Fibroblast of lung (primary cell): ENCODE measurements around the gene SCFD2. TPM values are rescaled to one million over a fixed set of nuclear protein-coding genes. Genes with fewer than 3 reads are reported as not detected.
"Not testable (repeated sequence)": the region's sequence is repeated elsewhere in the genome, so short reads cannot be mapped to it uniquely, and the experiment has no call there.

Experiments used
- DNase-seq, 2 donors: peaks; one replicate each; pipeline versions ENCODE4 v3.0.0 to v3.0.0-alpha.2; 2010; ENCODE audit warnings: low read depth in 2 of 2
- H2AFZ ChIP-seq: 2 replicates; pipeline ENCODE4 v1.5.1; 2012; ENCODE audit warnings: low read length, control low read depth, inconsistent platforms
- H3K27ac ChIP-seq: 2 replicates; pipeline ENCODE4 v1.5.1; 2011; ENCODE audit warnings: low read length, control low read depth; ENCODE audit not compliant: insufficient read depth
- H3K27me3 ChIP-seq: 2 replicates; pipeline ENCODE4 v1.5.1; 2011; ENCODE audit warnings: mild to moderate bottlenecking, low read length; ENCODE audit not compliant: control insufficient read depth, insufficient read depth
- H3K36me3 ChIP-seq: 2 replicates; pipeline ENCODE4 v1.5.1; 2011; ENCODE audit warnings: low read length; ENCODE audit not compliant: control insufficient read depth, insufficient read depth
- H3K4me1 ChIP-seq: 2 replicates; pipeline ENCODE4 v1.5.1; 2011; ENCODE audit warnings: low read length; ENCODE audit not compliant: control insufficient read depth, insufficient read depth; ENCODE audit errors: extremely low read depth
- H3K4me2 ChIP-seq: 2 replicates; pipeline ENCODE4 v1.5.1; 2011; ENCODE audit warnings: low read length, control low read depth; ENCODE audit not compliant: insufficient read depth; ENCODE audit errors: extremely low read depth
- H3K4me3 ChIP-seq, 4 experiments: fragments of 200-600 bp in 1 of 4; sonication (generic) in 1 of 4; replicated peaks in 1 of 4; 2 replicates each; pipeline ENCODE4 v1.5.1; 2011 to 2016; ENCODE audit warnings: low read length in 4 of 4, low read depth in 3 of 4, mild to moderate bottlenecking in 3 of 4, control low read depth in 2 of 4, inconsistent platforms in 1 of 4, mixed read lengths in 1 of 4; ENCODE audit not compliant: insufficient read depth in 1 of 4; ENCODE audit errors: control extremely low read depth in 1 of 4
- H3K79me2 ChIP-seq: 2 replicates; pipeline ENCODE4 v1.5.1; 2012; ENCODE audit warnings: mild to moderate bottlenecking, low read length, inconsistent platforms; ENCODE audit not compliant: control insufficient read depth, insufficient read depth
- H3K9ac ChIP-seq: 2 replicates; pipeline ENCODE4 v1.5.1; 2011; ENCODE audit warnings: mild to moderate bottlenecking, low read length, control low read depth; ENCODE audit not compliant: insufficient read depth
- H3K9me3 ChIP-seq: 2 replicates; pipeline ENCODE4 v1.5.1; 2012; ENCODE audit warnings: low read depth, low read length; ENCODE audit not compliant: control insufficient read depth, insufficient read depth
- H4K20me1 ChIP-seq: 2 replicates; pipeline ENCODE4 v1.5.1; 2011; ENCODE audit warnings: low read length; ENCODE audit not compliant: control insufficient read depth, insufficient read depth; ENCODE audit errors: extremely low read depth
- EZH2 ChIP-seq: IDR thresholded peaks from 2 replicates; pipeline ENCODE4 v1.5.1; 2012; ENCODE audit warnings: low read length, control low read depth, mild to moderate bottlenecking; ENCODE audit errors: missing control alignments
- polyA plus RNA-seq, 2 donors: library from polyadenylated mRNA; depleted of rRNA in 1 of 2; stranded (reverse) in 1 of 2; unstranded in 1 of 2; fragments of >200 nt; gene quantifications; 2 replicates each; pipeline ENCODE4 v1.2.1, GENCODE V29; 2011 to 2012; ENCODE audit warnings: missing spikeins in 1 of 2
- total RNA-seq: library from RNA; depleted of rRNA; stranded (reverse); fragments of >200 nt; gene quantifications from 2 replicates; pipeline ENCODE4 v1.2.1, GENCODE V29; 2014
- TF ChIP-seq, protein P1 (sequence below), 2 donors: IDR thresholded peaks in 1 of 2; conservative IDR thresholded peaks in 1 of 2; 1 replicate in 1 of 2; 2 replicates in 1 of 2; pipeline ENCODE4 v1.5.1; 2011 to 2012; ENCODE audit warnings: low read length in 2 of 2, control low read depth in 1 of 2, inconsistent platforms in 1 of 2, low read depth in 1 of 2, mild to moderate bottlenecking in 1 of 2

SCFD2 gene
- total and polyA plus RNA-seq, 2 donors (not counting 1 experiment from before 2014, with no cell fraction given), result 16.2 to 23.1 TPM

GRCh38 chr4:53273726-53274125, 92.1 kb downstream of the SCFD2 start:
- no peaks in the 10 kb centered on the region for H3K4me1 ChIP-seq
- peak in 1 of 2 donors; percentile 71 for DNase-seq
- TF ChIP-seq, protein P1, sequence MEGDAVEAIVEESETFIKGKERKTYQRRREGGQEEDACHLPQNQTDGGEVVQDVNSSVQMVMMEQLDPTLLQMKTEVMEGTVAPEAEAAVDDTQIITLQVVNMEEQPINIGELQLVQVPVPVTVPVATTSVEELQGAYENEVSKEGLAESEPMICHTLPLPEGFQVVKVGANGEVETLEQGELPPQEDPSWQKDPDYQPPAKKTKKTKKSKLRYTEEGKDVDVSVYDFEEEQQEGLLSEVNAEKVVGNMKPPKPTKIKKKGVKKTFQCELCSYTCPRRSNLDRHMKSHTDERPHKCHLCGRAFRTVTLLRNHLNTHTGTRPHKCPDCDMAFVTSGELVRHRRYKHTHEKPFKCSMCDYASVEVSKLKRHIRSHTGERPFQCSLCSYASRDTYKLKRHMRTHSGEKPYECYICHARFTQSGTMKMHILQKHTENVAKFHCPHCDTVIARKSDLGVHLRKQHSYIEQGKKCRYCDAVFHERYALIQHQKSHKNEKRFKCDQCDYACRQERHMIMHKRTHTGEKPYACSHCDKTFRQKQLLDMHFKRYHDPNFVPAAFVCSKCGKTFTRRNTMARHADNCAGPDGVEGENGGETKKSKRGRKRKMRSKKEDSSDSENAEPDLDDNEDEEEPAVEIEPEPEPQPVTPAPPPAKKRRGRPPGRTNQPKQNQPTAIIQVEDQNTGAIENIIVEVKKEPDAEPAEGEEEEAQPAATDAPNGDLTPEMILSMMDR (conservative IDR thresholded peaks at IDR 0.05 in 1 of 2, IDR thresholded peaks at IDR 0.05 in 1 of 2; ENCODE audit: low read depth in 1 of 2, low read length in 2 of 2), result no peak
- no peak for TF ChIP-seq EZH2
- no peaks in the 10 kb centered on the region for H3K27me3 ChIP-seq
- no peaks in the 10 kb centered on the region for H3K36me3 ChIP-seq
- H3K9me3 ChIP-seq, result no peaks in the 10 kb centered on the region
- H2AFZ ChIP-seq, result no peak overlapping the region
- no peaks in the 10 kb centered on the region for H3K79me2 ChIP-seq
- H3K27ac ChIP-seq, result no peak overlapping the region
- no peak overlapping the region for H3K4me3 ChIP-seq
- H4K20me1 ChIP-seq, result no peaks in the 10 kb centered on the region
- H3K4me2 ChIP-seq, result no peak overlapping the region
- H3K9ac ChIP-seq, result no peak overlapping the region

GRCh38 chr4:53267026-53267425, 98.8 kb downstream of the SCFD2 start:
- no peak overlapping the region for H3K9ac ChIP-seq
- H3K4me3 ChIP-seq, result no peak overlapping the region
- no peak overlapping the region for H3K27ac ChIP-seq
- H3K79me2 ChIP-seq, result no peaks in the 10 kb centered on the region
- no peaks in the 10 kb centered on the region for H4K20me1 ChIP-seq
- peaks cover 6% of the 10 kb centered on the region for H3K36me3 ChIP-seq
- no peaks in the 10 kb centered on the region for H3K4me1 ChIP-seq
- no peaks in the 10 kb centered on the region for H3K27me3 ChIP-seq
- TF ChIP-seq, protein P1 (conservative IDR thresholded peaks at IDR 0.05 in 1 of 2, IDR thresholded peaks at IDR 0.05 in 1 of 2; ENCODE audit: low read depth in 1 of 2, low read length in 2 of 2), result no peak
- no peak for TF ChIP-seq EZH2
- H3K4me2 ChIP-seq, result no peak overlapping the region
- H3K9me3 ChIP-seq, result no peaks in the 10 kb centered on the region
- H2AFZ ChIP-seq, result no peak overlapping the region
- peak; percentile 31 to 32 for DNase-seq

GRCh38 chr4:53255986-53256385, 109.9 kb downstream of the SCFD2 start:
- H3K27me3 ChIP-seq, H3K79me2 ChIP-seq, H2AFZ ChIP-seq, H3K4me3 ChIP-seq, H3K4me2 ChIP-seq, H3K9ac ChIP-seq, H3K9me3 ChIP-seq, DNase-seq, H3K36me3 ChIP-seq, H3K27ac ChIP-seq, H3K4me1 ChIP-seq, H4K20me1 ChIP-seq: not testable (repeated sequence)
